ENCODE results near the gene UTF1. TPM values are rescaled to one million over a fixed set of nuclear protein-coding genes. Genes with fewer than 3 reads are reported as not detected.
A peak's percentile ranks its signal among the peaks of the same experiment; 100 is the strongest.
"Not testable (repeated sequence)": the region's sequence is repeated elsewhere in the genome, so short reads cannot be mapped to it uniquely, and the experiment has no call there.

UTF1 gene
- polyA plus RNA-seq, 3 donors from 2014 or later = not detected

DNA sequence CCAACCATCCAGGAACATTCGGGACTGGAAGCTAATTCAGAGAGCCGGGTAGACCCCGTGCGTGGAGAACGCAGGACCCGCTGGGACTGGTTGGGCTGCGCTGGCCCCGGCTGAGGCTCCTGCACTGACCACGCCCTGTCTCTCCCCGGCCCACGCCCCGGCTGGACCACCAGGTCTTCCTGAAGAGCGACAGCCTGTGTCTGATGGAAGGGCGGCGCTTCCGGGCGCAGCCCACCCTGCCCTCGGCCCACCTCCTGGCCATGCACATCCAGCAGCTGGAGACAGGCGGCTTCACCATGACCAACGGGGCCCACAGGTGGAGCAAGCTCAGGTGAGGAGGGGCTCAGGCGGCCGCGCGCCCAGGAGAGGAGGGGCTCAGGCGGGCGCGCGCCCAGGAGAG is 10.2 kb upstream of the UTF1 start:
- no peak overlapping the region for H3K27ac Mint-ChIP-seq
- DNase-seq = no peak
- H3K4me1 Mint-ChIP-seq = no peaks in the 10 kb centered on the region
- peaks cover 0 to 6% (median 2%) of the 10 kb centered on the region in 3 donors for H3K27me3 Mint-ChIP-seq (ENCODE audit: low read depth in 3 of 3)
- H3K9me3 Mint-ChIP-seq = peaks cover 0 to 2% (median 0%) of the 10 kb centered on the region in 6 donors
- H3K4me3 Mint-ChIP-seq = no peak overlapping the region
- H3K36me3 Mint-ChIP-seq = no peaks in the 10 kb centered on the region

DNA sequence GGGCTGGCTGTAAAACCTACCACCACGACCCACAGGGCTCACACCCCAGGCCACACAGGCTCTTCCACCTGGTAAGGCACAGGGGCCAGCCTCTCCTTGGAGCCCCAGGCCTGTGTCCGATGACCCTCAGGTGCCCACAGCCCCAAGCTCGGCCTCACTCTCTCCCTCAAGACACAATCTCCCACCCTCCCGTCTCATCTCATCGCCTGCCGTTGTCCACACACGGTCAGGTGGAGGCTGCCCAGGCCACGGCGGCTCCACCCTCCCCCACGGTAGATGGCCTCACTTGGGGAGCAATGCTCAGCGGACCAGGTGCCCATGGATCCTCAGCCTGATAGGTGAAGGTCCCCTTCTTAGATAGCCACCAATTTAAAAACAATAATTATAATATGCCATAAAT is 8.7 kb upstream of the UTF1 start:
- Mint-ChIP-seq H3K36me3 (no peaks in the 10 kb centered on the region), H3K4me1 (peaks cover 0 to 2% of the 10 kb centered on the region in 2 donors), H3K27me3 (ENCODE audit: low read depth in 3 of 3) (peaks cover 0 to 6% (median 0%) of the 10 kb centered on the region in 3 donors), H3K27ac (no peak overlapping the region), H3K4me3 (no peak overlapping the region), H3K9me3 (peaks cover 0 to 2% (median 0%) of the 10 kb centered on the region in 6 donors)
- DNase-seq = no peak

DNA sequence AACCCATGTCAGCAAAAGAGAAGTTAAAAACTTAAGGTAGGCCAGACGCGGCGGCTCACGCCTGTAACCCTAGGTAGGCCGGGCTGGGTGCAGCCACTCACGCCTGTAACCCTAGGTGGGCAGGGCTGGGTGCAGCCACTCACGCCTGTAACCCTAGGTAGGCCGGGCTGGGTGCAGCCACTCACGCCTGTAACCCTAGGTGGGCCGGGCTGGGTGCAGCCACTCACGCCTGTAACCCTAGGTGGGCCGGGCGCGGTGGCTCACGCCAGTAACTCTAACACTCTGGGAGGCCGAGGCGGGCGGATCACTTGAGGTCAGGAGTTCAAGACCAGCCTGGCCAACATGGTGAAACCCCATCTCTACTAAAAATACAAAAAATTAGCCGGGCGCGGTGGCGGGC is 8.3 kb upstream of the UTF1 start:
- H3K27ac Mint-ChIP-seq; H3K9me3 Mint-ChIP-seq; H3K36me3 Mint-ChIP-seq; H3K4me1 Mint-ChIP-seq; DNase-seq; H3K4me3 Mint-ChIP-seq; H3K27me3 Mint-ChIP-seq (ENCODE audit: low read depth in 3 of 3): not testable (repeated sequence)

DNA sequence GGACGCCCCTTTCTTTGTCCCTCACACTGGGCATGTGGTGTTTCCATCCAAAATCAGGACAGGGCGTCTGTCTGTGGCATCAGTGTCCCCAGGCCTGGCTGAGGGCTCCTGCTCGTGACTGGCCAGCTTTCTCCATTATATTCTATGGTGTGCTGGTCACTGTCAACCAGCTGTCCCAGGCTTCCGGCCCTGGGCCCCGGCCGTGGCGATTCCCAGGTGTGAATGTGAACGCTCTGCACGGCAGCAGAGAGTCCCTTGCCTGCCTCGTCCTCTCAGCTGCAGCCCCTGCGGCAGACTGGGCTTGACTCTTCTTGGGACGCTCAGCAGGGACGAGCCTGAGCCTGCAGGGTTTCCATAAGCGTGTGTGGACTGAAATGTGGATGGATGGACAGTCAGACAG is 5.9 kb upstream of the UTF1 start:
- DNase-seq = no peak
- H3K27me3 Mint-ChIP-seq (ENCODE audit: low read depth in 3 of 3) = peaks cover 5 to 17% (median 7%) of the 10 kb centered on the region in 3 donors
- H3K27ac Mint-ChIP-seq = no peak overlapping the region
- H3K4me1 Mint-ChIP-seq = peaks cover 3 to 4% of the 10 kb centered on the region in 2 donors
- H3K36me3 Mint-ChIP-seq = no peaks in the 10 kb centered on the region
- H3K9me3 Mint-ChIP-seq = peaks cover 0 to 2% (median 0%) of the 10 kb centered on the region in 6 donors
- no peak overlapping the region for H3K4me3 Mint-ChIP-seq

DNA sequence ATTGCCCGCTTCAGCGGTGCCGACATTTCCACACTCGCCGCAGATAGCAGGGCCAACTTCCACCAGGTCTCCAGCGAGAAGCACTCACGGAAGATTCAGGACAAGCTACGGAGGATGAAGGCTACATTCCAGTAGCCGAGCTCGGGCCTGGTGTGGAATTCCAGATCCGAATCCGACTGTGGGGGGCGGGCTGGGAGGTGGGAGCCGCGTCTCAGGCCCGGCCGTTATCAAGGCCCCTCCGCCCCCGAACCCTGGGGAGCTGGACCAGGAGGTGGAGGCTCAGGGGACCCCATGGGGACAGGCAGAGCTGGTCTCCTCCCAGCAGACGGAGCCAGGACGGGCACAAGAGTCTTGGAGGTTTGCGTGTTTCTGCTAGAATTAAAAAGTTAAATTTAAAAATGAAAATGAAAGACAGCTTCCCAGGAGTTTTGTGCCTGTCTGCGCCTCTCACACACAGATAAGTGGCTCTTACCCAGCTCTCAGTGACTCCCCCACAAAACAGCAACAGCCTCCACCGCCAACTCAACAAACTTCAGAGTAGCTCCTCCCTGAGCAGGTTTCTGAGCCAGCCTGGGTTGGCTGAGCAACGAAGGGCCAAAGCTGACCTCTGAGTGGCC is 5.2 kb upstream of the UTF1 start:
- Mint-ChIP-seq H3K27me3 (ENCODE audit: low read depth in 3 of 3) (peaks cover 8 to 20% (median 8%) of the 10 kb centered on the region in 3 donors), H3K4me1 (peaks cover 7 to 8% of the 10 kb centered on the region in 2 donors), H3K9me3 (peaks cover 0 to 2% (median 0%) of the 10 kb centered on the region in 6 donors), H3K27ac (no peak overlapping the region), H3K4me3 (no peak overlapping the region), H3K36me3 (no peaks in the 10 kb centered on the region)
- DNase-seq = no peak

DNA sequence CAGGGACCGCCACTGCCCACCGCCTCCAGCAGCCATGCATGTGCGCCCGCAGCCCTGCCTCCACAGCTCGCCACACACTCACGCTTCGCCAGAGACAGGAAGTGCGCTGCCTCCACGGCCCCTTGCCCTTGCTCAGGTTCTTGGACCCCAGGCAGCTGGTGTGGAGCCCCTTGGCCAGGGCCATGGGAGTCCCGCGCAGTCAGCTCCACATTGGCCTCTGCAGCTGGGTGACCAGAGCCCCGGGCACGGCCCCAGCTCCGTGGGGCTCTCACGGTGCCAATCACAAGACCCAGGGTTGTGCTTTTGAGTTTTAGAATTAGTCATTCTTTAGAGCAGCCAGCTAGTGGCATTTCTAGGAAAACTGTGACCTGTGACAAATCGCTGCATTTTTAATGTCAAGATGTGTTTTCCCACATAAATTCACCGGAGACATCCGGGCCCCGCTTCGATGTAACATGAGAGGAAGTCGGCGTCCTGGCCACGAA is 4.3 kb upstream of the UTF1 start:
- DNase-seq = no peak
- H3K4me3 Mint-ChIP-seq = no peak overlapping the region
- H3K4me1 Mint-ChIP-seq = peaks cover 7 to 8% of the 10 kb centered on the region in 2 donors
- H3K27ac Mint-ChIP-seq = no peak overlapping the region
- H3K36me3 Mint-ChIP-seq = no peaks in the 10 kb centered on the region
- peaks cover 8 to 20% (median 8%) of the 10 kb centered on the region in 3 donors for H3K27me3 Mint-ChIP-seq (ENCODE audit: low read depth in 3 of 3)
- H3K9me3 Mint-ChIP-seq = peaks cover 0 to 2% (median 0%) of the 10 kb centered on the region in 6 donors

DNA sequence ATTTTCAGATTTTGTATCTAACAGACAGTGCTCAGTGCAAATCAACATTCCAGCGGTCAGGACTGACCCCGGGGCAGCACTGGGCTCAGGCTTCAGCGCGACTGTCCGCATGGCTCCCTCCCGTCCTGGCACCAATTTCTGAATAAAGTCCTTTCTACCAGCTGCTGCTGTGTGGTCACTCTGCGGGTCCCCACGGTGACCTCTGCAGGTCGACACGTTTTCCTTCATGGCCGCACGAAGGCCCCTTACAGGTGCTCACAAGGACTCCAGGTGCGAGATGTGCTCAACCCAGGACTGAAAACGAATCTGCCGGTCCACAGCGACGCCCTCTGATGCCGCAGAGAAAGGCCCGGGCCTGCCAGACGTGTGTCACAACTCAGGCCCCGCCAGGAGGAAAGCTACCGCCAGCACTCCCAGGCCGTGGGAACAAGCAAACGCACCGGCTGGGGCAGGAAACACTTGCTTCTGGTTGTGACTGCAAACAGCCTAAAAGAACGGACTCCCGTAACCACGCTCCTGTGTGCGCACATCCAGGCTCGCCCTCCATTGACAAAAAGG is 3.7 kb upstream of the UTF1 start:
- Mint-ChIP-seq H3K27me3 (ENCODE audit: low read depth in 3 of 3) (peaks cover 8 to 20% (median 9%) of the 10 kb centered on the region in 3 donors), H3K36me3 (no peaks in the 10 kb centered on the region), H3K4me3 (no peak overlapping the region), H3K27ac (no peak overlapping the region), H3K4me1 (peaks cover 7 to 8% of the 10 kb centered on the region in 2 donors), H3K9me3 (peaks cover 0 to 2% (median 0%) of the 10 kb centered on the region in 6 donors)
- DNase-seq = no peak

DNA sequence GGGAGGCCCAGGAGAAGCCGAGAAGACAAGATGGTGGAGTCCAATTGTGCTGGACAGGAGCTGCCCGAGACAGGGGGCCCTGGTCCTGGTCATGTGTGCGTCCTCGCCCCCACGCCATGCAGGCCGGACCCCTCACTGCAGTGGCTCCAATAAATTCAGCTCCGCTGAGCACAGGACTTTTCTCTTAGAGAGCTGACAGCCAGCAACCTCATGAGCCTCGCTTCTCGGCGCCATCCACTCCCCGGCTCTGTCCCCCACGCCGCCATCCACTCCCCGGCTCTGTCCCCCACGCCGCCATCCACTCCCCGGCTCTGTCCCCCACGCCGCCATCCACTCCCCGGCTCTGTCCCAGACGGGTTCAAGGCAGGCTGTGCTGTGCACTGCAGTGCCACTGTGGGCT is 2.8 kb upstream of the UTF1 start:
- no peak overlapping the region for H3K27ac Mint-ChIP-seq
- no peaks in the 10 kb centered on the region for H3K36me3 Mint-ChIP-seq
- H3K9me3 Mint-ChIP-seq = peaks cover 0 to 2% (median 0%) of the 10 kb centered on the region in 6 donors
- H3K4me1 Mint-ChIP-seq = peaks cover 8 to 9% of the 10 kb centered on the region in 2 donors
- DNase-seq = no peak
- H3K4me3 Mint-ChIP-seq = no peak overlapping the region
- H3K27me3 Mint-ChIP-seq (ENCODE audit: low read depth in 3 of 3) = peaks cover 8 to 20% (median 10%) of the 10 kb centered on the region in 3 donors

DNA sequence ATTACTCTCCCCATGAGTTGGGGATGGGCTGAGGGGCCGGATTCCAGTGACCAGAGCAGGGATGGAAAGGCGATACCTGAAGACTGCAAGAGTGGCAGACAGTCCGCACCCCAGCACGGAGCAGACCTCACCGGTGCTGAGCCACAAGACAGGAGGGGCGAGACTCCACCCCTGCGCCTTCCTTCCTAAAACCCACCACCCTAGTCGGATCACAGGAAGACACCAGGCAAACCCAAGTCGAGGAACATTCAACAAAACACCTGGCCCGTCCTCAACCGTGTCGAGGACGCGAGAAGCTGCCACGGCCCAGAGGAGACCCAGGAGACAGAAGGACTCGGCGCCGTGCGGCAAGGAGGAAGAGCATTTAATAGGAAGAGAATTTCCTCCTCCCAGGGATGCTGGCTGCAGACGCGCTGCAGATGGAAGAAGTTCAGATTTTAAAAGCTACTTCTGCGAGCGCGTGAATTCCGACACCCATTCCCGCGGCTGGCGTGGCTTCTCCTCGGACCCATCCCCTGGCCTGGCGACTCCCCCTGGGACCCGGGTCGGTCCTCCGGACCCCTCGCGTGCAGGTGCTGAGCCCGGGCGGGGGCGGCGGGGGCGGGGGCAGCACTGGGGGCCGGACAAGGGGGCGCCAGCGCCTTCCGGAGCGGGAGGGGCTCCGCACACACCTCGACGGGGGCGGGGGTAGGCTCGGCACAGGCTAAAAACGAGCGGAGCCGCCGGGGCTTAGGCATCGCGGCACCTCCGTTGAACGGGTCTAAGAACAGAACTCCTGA is 563 bp upstream of the UTF1 start:
- Mint-ChIP-seq H3K27ac (no peak overlapping the region), H3K27me3 (ENCODE audit: low read depth in 3 of 3) (peaks cover 10 to 25% (median 13%) of the 10 kb centered on the region in 3 donors)

DNA sequence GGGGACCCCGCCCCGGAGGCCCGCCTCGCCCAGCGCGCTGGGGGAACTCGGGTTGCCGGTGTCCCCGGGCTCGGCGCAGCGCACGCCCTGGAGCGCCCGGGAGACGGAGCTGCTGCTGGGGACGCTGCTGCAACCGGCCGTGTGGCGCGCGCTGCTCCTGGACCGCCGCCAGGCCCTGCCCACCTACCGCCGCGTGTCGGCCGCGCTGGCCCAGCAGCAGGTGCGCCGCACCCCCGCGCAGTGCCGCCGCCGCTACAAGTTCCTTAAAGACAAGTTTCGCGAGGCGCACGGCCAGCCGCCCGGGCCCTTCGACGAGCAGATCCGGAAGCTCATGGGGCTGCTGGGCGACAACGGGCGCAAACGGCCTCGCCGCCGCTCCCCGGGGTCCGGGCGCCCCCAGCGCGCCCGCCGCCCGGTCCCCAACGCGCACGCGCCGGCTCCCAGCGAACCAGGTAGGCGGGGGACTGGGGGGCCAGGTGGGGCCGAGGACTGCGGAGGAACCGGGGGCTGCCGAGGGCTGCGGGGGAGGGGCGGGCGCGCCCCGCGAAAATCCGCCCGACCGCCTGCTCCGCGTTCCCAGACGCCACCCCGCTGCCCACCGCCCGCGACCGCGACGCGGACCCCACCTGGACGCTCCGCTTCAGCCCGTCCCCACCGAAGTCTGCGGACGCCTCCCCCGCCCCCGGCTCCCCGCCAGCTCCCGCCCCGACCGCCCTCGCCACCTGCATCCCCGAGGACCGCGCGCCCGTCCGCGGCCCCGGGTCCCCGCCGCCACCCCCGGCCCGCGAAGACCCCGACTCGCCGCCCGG is 574 bp downstream of the UTF1 start:
- H3K9me3 Mint-ChIP-seq = peaks cover 0 to 2% (median 0%) of the 10 kb centered on the region in 6 donors
- DNase-seq = no peak

More for the DNA sequence above, 563 bp upstream of the UTF1 start:
- Mint-ChIP-seq H3K4me3 (peak overlapping the region; percentile 47 to 65 (median 55)), H3K36me3 (no peaks in the 10 kb centered on the region), H3K4me1 (peaks cover 8 to 9% of the 10 kb centered on the region in 2 donors), H3K9me3 (peaks cover 0 to 2% (median 0%) of the 10 kb centered on the region in 6 donors)
- no peak for DNase-seq

DNA sequence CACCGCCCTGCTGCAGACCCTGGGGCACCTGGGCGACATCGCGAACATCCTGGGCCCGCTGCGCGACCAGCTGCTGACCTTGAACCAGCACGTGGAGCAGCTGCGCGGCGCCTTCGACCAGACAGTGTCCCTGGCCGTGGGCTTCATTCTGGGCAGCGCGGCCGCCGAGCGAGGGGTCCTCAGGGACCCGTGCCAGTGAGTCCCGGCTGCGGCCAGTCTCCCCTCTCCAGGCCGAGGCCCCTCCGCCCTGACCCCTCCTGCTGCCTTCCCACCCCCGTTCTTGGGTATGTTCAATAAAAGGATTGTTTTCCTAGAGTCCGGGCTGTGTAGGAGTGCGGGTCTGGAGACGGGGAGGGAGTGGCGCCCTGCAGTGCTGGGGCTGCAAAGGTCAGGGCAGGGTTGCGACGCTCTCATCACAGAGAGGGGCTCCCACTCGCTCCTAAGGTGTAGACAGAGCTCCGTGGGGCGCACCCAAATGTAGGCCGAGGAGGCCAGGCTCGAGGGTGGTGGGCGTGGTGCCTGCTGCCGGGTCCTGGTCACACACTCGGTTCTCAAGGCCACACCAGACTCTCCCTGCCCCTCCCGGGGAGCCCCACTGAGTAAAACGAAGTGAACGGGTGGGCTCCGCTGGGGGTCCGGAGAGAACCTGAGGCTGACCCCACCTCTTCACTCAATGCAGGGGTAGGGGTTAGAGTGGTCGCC is 1.4 kb downstream of the UTF1 start:
- peaks cover 0 to 2% (median 0%) of the 10 kb centered on the region in 6 donors for H3K9me3 Mint-ChIP-seq
- H3K4me3 Mint-ChIP-seq = peak overlapping the region in 2 of 5 donors; percentile 22 to 46
- H3K27me3 Mint-ChIP-seq (ENCODE audit: low read depth in 3 of 3) = peaks cover 12 to 28% (median 13%) of the 10 kb centered on the region in 3 donors
- H3K36me3 Mint-ChIP-seq = no peaks in the 10 kb centered on the region
- peaks cover 8 to 11% of the 10 kb centered on the region in 2 donors for H3K4me1 Mint-ChIP-seq
- DNase-seq = no peak
- no peak overlapping the region for H3K27ac Mint-ChIP-seq

More for the DNA sequence above, 574 bp downstream of the UTF1 start:
- Mint-ChIP-seq H3K4me3 (no peak overlapping the region), H3K36me3 (no peaks in the 10 kb centered on the region), H3K4me1 (peaks cover 8 to 10% of the 10 kb centered on the region in 2 donors), H3K27ac (no peak overlapping the region), H3K27me3 (ENCODE audit: low read depth in 3 of 3) (peaks cover 10 to 25% (median 13%) of the 10 kb centered on the region in 3 donors)

DNA sequence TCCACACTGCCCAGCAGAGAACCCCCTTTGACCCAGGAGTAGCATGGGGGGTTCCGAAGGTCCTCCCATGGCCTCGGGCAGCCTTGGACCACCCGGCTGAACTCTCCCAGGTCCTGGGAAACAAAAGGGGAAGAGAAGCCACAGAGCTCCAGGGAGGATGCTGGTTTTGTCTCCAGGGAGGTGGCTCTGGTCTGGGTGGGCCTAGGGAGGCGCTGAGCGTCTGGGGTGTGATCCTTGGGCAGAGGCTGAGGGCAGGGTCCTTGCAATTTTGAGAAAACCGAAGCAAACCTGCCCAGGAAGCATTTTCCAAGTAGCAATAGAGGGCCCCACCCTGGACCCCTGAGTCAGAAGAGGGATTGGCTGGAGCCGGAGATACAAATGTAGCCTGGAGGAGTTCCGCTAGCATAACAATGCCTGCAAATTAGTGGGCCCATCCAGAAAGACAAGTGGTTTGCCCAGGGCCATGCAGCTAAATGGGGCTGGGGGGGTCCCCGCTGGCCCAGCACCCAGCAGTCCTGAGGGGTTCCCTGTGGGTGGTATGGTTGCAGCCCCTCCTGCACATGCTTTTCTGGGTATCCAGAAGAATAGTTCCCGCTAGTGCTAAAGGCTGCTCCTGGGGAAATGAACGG is 2.0 kb downstream of the UTF1 start:
- Mint-ChIP-seq H3K27me3 (ENCODE audit: low read depth in 3 of 3) (peaks cover 10 to 26% (median 13%) of the 10 kb centered on the region in 3 donors), H3K4me3 (no peak overlapping the region)

More for the DNA sequence above, 2.0 kb downstream of the UTF1 start:
- peaks cover 0 to 2% (median 0%) of the 10 kb centered on the region in 6 donors for H3K9me3 Mint-ChIP-seq
- H3K36me3 Mint-ChIP-seq = no peaks in the 10 kb centered on the region
- DNase-seq = no peak
- H3K4me1 Mint-ChIP-seq = peaks cover 8 to 11% of the 10 kb centered on the region in 2 donors
- no peak overlapping the region for H3K27ac Mint-ChIP-seq

Measured in immature natural killer cell (primary cell).